Lung (tissue), 12 donors: ENCODE measurements around the gene POU6F1. TPM values are rescaled to one million over a fixed set of nuclear protein-coding genes. Genes with fewer than 3 reads are reported as not detected.

Source experiments
- ATAC-seq: fragments of 200-7000 bp; cut with Tn5 transposase; one replicate; pipeline ENCODE4 v1.9.1; 2020; ENCODE audit warnings: moderate number of reproducible peaks; ENCODE audit not compliant: insufficient read depth, low FRiP score
- DNase-seq, 3 donors: peaks; one replicate each; pipeline ENCODE4 v3.0.0-alpha.2; 2013 to 2017
- H3K27ac ChIP-seq, 2 donors: one replicate each; pipeline ENCODE4 v1.5.1; 2013; ENCODE audit warnings: mild to moderate bottlenecking in 2 of 2, moderate library complexity in 2 of 2, control low read depth in 1 of 2, inconsistent platforms in 1 of 2, low read depth in 1 of 2, low read length in 1 of 2
- H3K27me3 ChIP-seq, 3 donors: one replicate each; pipeline ENCODE4 v1.5.1; 2013; ENCODE audit warnings: low read length in 2 of 3; ENCODE audit not compliant: control insufficient read depth in 3 of 3, insufficient read depth in 3 of 3
- H3K36me3 ChIP-seq, 4 donors: one replicate each; pipeline ENCODE4 v1.5.1; 2013; ENCODE audit warnings: low read length in 4 of 4, mild to moderate bottlenecking in 1 of 4, moderate library complexity in 1 of 4; ENCODE audit not compliant: control insufficient read depth in 4 of 4, insufficient read depth in 4 of 4
- H3K4me1 ChIP-seq, 5 donors: one replicate each; pipeline ENCODE4 v1.5.1; 2013; ENCODE audit warnings: low read length in 5 of 5, mild to moderate bottlenecking in 2 of 5, moderate library complexity in 1 of 5; ENCODE audit not compliant: control insufficient read depth in 5 of 5, insufficient read depth in 5 of 5
- H3K4me3 ChIP-seq: one replicate; pipeline ENCODE4 v1.5.1; 2013; ENCODE audit warnings: mild to moderate bottlenecking, control low read depth, moderate library complexity
- H3K9ac ChIP-seq, 2 donors: one replicate each; pipeline ENCODE4 v1.5.1; 2013; ENCODE audit warnings: low read length in 2 of 2, control low read depth in 1 of 2; ENCODE audit not compliant: insufficient read depth in 1 of 2
- H3K9me3 ChIP-seq, 4 donors: one replicate each; pipeline ENCODE4 v1.5.1; 2013; ENCODE audit warnings: low read length in 3 of 4, mild to moderate bottlenecking in 1 of 4, moderate library complexity in 1 of 4; ENCODE audit not compliant: control insufficient read depth in 4 of 4, insufficient read depth in 3 of 4
- CTCF ChIP-seq: IDR thresholded peaks from 2 replicates; pipeline ENCODE4 v1.5.1; 2012; ENCODE audit warnings: mild to moderate bottlenecking; ENCODE audit errors: control extremely low read depth, extremely low read depth
- WGBS, 2 donors: extraction: QIAGEN DNeasy Blood & Tissue Kit; methylation state at CpG; one replicate each; pipeline ENCODE4 v1.1.7; 2013; 5-methylcytosine and 5-hydroxymethylcytosine counted together
- polyA plus RNA-seq, 2 donors: library from polyadenylated mRNA; stranded (reverse); fragments of 200-250 nt; gene quantifications; one replicate each; pipeline ENCODE4 v1.2.1, GENCODE V29; 2013
- total RNA-seq, 2 donors: library from RNA; depleted of rRNA in 1 of 2; stranded (reverse); fragments of >200 nt in 1 of 2; gene quantifications; one replicate each; pipeline ENCODE4 v1.2.1, GENCODE V29; 2014 to 2021
- donor health status: control.
- donor health status: control.
- donor health status: Bipolar disorder and iron deficiency.
- donor health status: healthy.
- donor health status: DM: yes; HTN: yes; CAD: no.

POU6F1 gene
- total and polyA plus RNA-seq, 4 donors: 3.0 to 16.1 (median 9.2) TPM

- Histone ChIP-seq H3K4me1 (peaks cover 0 to 7% (median 0%) of the 10 kb centered on the region in 5 donors), H3K27ac (no peak overlapping the region), H3K36me3 (peaks cover 0 to 18% (median 4%) of the 10 kb centered on the region in 4 donors), H3K9ac (no peak overlapping the region), H3K27me3 (no peaks in the 10 kb centered on the region), H3K9me3 (no peaks in the 10 kb centered on the region), H3K4me3 (no peak overlapping the region)
- no peak for TF ChIP-seq CTCF
- DNase-seq (no peak), ATAC-seq (no peak)
- WGBS, 2 donors: 53 to 61% methylated on average over 3 of the region's 3 CpGs
Measured at GRCh38 chr12:51186465-51187085, 31.3 kb downstream of the POU6F1 start.

- ATAC-seq (no peak), DNase-seq (no peak)
- Histone ChIP-seq H3K9ac (no peak overlapping the region), H3K4me3 (no peak overlapping the region), H3K4me1 (peaks cover 0 to 7% (median 0%) of the 10 kb centered on the region in 5 donors), H3K36me3 (peaks cover 0 to 10% (median 2%) of the 10 kb centered on the region in 4 donors), H3K9me3 (no peaks in the 10 kb centered on the region), H3K27ac (no peak overlapping the region), H3K27me3 (no peaks in the 10 kb centered on the region)
- 88 to 93% methylated on average over 6 of the region's 6 CpGs for WGBS, 2 donors
- no peak for TF ChIP-seq CTCF
Measured at GRCh38 chr12:51185171-51185717, 32.6 kb downstream of the POU6F1 start.

- H3K4me1 ChIP-seq: peaks cover 0 to 7% (median 0%) of the 10 kb centered on the region in 5 donors
- ATAC-seq: no peak
- peak; percentile 62 to 90 (median 79) for DNase-seq
- peaks cover 0 to 2% (median 0%) of the 10 kb centered on the region in 4 donors for H3K36me3 ChIP-seq
- no peak overlapping the region for H3K4me3 ChIP-seq
- no peaks in the 10 kb centered on the region for H3K27me3 ChIP-seq
- 56 to 76% methylated on average over 3 of the region's 3 CpGs for WGBS, 2 donors
- H3K27ac ChIP-seq: no peak overlapping the region
- H3K9me3 ChIP-seq: no peaks in the 10 kb centered on the region
- no peak overlapping the region for H3K9ac ChIP-seq
- no peak for TF ChIP-seq CTCF
Measured at GRCh38 chr12:51183816-51184215, 34.0 kb downstream of the POU6F1 start.
